Activated B cell treated with CpG ODN at 0.5 μM for 24 hours (primary cell): Measurements from ENCODE around the gene SOX10. TPM values are rescaled to one million over a fixed set of nuclear protein-coding genes. Genes with fewer than 3 reads are reported as not detected.

Experiments used
- ATAC-seq: fragments of 200-7000 bp; cut with Tn5 transposase; one replicate; pipeline ENCODE4 v1.10.0; 2021; ENCODE audit warnings: low read depth, mild to moderate bottlenecking, moderate library complexity
- CTCF ChIA-PET: fragments of 350-600 bp; sonication (Branson Sonifier 250); formaldehyde crosslinking; loops from one replicate; lab custom pipeline; 2021; ENCODE audit warnings: antibody characterized with exemption; lab: Charles Lee
- POLR2A ChIA-PET: fragments of 350-600 bp; sonication (Branson Sonifier 250); formaldehyde crosslinking; loops from one replicate; lab custom pipeline; 2021; ENCODE audit warnings: antibody characterized with exemption; lab: Charles Lee
- DNase-seq: peaks from one replicate; pipeline ENCODE4 v3.0.0; 2022
- H3K27ac Mint-ChIP-seq: one replicate; pipeline ENCODE4 v1.8.0; 2020; ENCODE audit warnings: mixed read lengths
- H3K27me3 Mint-ChIP-seq: one replicate; pipeline ENCODE4 v1.8.0; 2021; ENCODE audit warnings: mixed read lengths
- H3K36me3 Mint-ChIP-seq: one replicate; pipeline ENCODE4 v1.8.0; 2021; ENCODE audit warnings: low read depth, mixed read lengths
- H3K4me1 Mint-ChIP-seq: one replicate; pipeline ENCODE4 v1.8.0; 2021; ENCODE audit warnings: mixed read lengths
- H3K4me3 Mint-ChIP-seq: one replicate; pipeline ENCODE4 v1.8.0; 2020; ENCODE audit warnings: mild to moderate bottlenecking, mixed read lengths
- H3K9me3 Mint-ChIP-seq: one replicate; pipeline ENCODE4 v1.8.0; 2020; ENCODE audit warnings: mixed read lengths
- CTCF ChIP-seq: fragments of 200-600 bp; IDR thresholded peaks from one replicate; pipeline ENCODE4 v1.8.0; 2022; ENCODE audit warnings: antibody characterized with exemption, mild to moderate bottlenecking
- intact Hi-C: fragments of 100-400 bp; cut with micrococcal nuclease; formaldehyde crosslinking; loops from one replicate; pipeline ENCODE4 v1.15.1; 2024
- total RNA-seq: library from RNA; stranded (reverse); gene quantifications from 2 replicates; pipeline ENCODE4 v1.2.3, GENCODE V29; 2022

Gene SOX10
- not detected in 2 replicates for total RNA-seq

DNA sequence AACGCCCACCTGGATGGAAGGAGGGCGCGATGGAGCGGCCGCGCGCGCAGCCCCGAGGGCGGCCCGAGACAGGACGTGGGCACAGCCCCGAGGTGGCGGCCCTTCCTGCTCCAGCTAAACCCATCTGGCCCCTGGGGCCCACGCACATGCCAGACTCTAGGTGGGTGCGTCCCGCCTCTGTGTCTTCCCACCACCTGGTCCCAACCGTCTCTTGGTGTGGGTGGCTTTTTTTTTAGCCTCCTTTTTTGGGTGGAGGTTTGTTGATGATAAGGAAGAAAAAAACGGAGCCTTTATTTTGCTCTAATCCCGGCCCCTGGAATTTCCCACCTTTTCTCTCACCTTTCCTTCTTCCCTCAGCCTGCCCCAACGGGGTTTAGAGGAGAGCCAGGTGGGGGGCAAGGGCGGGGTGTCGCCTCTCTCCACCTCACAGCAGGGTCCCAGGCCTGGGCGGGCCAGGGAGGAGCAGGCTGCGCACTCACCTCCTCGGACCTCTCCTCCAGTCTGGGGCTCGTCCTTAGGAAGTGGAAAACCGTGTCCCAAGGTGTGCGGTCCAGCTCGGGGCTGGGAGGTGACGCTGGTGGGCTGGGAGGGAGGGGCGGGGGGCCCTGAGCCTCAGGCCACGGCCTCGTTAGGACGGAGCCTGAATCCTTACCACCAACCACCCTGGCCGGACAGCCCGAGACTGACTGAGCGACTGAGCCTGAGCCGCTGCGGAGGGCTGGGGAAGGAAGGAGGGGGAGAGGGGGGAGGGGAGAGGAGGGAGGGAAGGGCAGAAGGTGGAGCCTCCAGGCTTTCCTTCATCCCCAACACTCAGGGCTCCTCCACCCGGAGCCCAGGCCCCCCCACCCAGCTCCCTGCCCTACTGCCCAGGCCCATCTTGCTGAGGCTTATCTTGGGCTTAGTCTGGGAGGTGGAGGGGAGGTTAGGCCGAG is at the start of gene SOX10:
Gene SOX10, minus strand, starts transcription at position 696 of the 932 bp plus-strand sequence. CDS start 771 bp downstream, outside the sequence.
- no peaks in the 10 kb centered on the region for H3K27me3 Mint-ChIP-seq
- H3K9me3 Mint-ChIP-seq, result no peaks in the 10 kb centered on the region
- peaks cover 4% of the 10 kb centered on the region for H3K36me3 Mint-ChIP-seq
- TF ChIP-seq CTCF, result no peak
- no peak for ATAC-seq
- H3K4me1 Mint-ChIP-seq, result no peaks in the 10 kb centered on the region
- no peak within 1 kb of the TSS for H3K27ac Mint-ChIP-seq
- DNase-seq, result no peak
- no peak within 1 kb of the TSS for H3K4me3 Mint-ChIP-seq
- intact Hi-C loops, result no loop called here
- POLR2A ChIA-PET, result no interaction called here
- CTCF ChIA-PET, result interaction anchor here (1.1 kb wide), 1 partner anchor 18 kb away, joined by 3 read pairs; no protein-coding TSS in a partner anchor

- H3K4me1 Mint-ChIP-seq, result no peaks in the 10 kb centered on the region
- POLR2A ChIA-PET, result no interaction called here
- CTCF ChIA-PET, result interaction anchor here (1.3 kb wide), 1 partner anchor 18 kb away, joined by 4 read pairs; no protein-coding TSS in a partner anchor
- no peak for ATAC-seq
- no peaks in the 10 kb centered on the region for H3K36me3 Mint-ChIP-seq
- DNase-seq, result no peak
- TF ChIP-seq CTCF, result no peak
- H3K4me3 Mint-ChIP-seq, result no peak overlapping the region
- no peak overlapping the region for H3K27ac Mint-ChIP-seq
- no peaks in the 10 kb centered on the region for H3K27me3 Mint-ChIP-seq
- H3K9me3 Mint-ChIP-seq, result no peaks in the 10 kb centered on the region
- intact Hi-C loops, result no loop called here
These were observed 49.3 kb upstream of the SOX10 start for GRCh38 chr22:38033522-38034277.

DNA sequence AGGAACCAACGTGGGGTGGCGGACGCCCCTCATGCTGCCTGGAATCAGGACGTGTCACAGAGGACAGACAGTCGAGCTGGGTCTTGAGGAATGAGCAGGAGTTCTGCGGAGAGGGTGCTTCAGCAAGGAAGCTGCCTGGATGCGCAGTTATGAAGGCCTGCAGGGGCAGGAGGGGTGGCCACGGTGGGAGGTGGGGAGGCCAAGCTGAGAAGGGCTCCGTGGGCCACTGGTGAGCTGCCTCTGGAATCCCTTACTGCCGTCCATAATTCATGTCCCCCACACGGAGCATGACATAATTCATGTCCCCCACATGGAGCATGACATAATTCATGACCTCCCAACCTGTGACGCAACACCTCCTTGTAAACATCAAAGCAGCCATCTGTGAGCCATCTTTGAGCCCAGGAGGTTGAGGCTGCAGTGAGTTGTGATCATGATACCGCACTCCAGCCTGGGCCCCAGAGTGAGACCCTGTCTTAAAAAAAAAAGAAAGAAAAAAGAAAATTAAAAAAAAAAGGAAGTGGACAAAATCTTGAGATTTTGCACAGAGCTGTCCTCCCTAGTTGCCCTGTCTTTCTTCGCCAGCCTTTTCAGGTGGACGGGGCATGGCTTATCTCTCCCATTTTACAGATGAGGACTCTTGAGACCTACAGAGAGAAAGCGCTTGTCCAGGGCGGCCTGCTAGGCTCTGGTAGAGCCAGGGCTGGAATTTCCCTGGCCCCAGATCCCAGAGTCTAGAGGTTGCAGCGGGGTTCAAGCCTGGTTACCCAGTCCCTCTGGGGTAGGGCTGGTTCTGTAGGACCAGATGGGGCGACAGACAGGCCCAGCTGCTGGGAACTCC is 48.5 kb upstream of the SOX10 start:
- CTCF ChIA-PET, result interaction anchor here (1.3 kb wide), 1 partner anchor 19 kb away, joined by 4 read pairs; no protein-coding TSS in a partner anchor
- Mint-ChIP-seq H3K4me3 (no peak overlapping the region), H3K36me3 (no peaks in the 10 kb centered on the region), H3K27ac (no peak overlapping the region), H3K9me3 (no peaks in the 10 kb centered on the region), H3K4me1 (no peaks in the 10 kb centered on the region), H3K27me3 (no peaks in the 10 kb centered on the region)
- DNase-seq (no peak), ATAC-seq (no peak)
- POLR2A ChIA-PET, result no interaction called here
- TF ChIP-seq CTCF, result no peak
- intact Hi-C loops, result no loop called here

GRCh38 chr22:38031491-38031890 is 47.1 kb upstream of the SOX10 start:
- intact Hi-C loops, result no loop called here
- DNase-seq (no peak), ATAC-seq (no peak)
- H3K27me3 Mint-ChIP-seq, result no peaks in the 10 kb centered on the region
- H3K4me1 Mint-ChIP-seq, result no peaks in the 10 kb centered on the region
- no peak overlapping the region for H3K4me3 Mint-ChIP-seq
- H3K36me3 Mint-ChIP-seq, result no peaks in the 10 kb centered on the region
- no peak for TF ChIP-seq CTCF
- POLR2A ChIA-PET, result no interaction called here
- H3K27ac Mint-ChIP-seq, result peak overlapping the region; percentile 20
- CTCF ChIA-PET, result no interaction called here
- no peaks in the 10 kb centered on the region for H3K9me3 Mint-ChIP-seq
